HEK293 (cell line): Measurements from ENCODE around the gene UBE2M.

Experiments
- CTCF ChIA-PET: fragments of 350-600 bp; formaldehyde crosslinking; extraction: SDS; loops from one replicate; lab custom pipeline; 2021; ENCODE audit warnings: antibody characterized with exemption; lab: Yijun Ruan, JAX
- POLR2A ChIA-PET: fragments of 300-600 bp; formaldehyde crosslinking; extraction: SDS; loops from one replicate; lab custom pipeline; 2020; ENCODE audit warnings: antibody characterized with exemption, inconsistent platforms; lab: Yijun Ruan, JAX
- H3K27ac ChIP-seq: fragments of 200-500 bp; sonication (Bioruptor generic); 2 replicates; pipeline ENCODE4 v1.5.1; 2014; ENCODE audit warnings: low read depth, low read length, control low read depth, inconsistent platforms; ENCODE audit errors: extremely low read depth
- H3K36me3 ChIP-seq, 2 experiments: fragments of 200-500 bp in 1 of 2; sonication (Bioruptor generic) in 1 of 2; 1 replicate in 1 of 2; 2 replicates in 1 of 2; pipeline ENCODE4 v1.5.1; 2014 to 2017; ENCODE audit warnings: inconsistent platforms in 2 of 2, low read length in 2 of 2; ENCODE audit not compliant: control insufficient read depth in 2 of 2, insufficient read depth in 1 of 2
- H3K4me1 ChIP-seq: fragments of 200-500 bp; sonication (Bioruptor generic); 2 replicates; pipeline ENCODE4 v1.5.1; 2014; ENCODE audit warnings: mild to moderate bottlenecking, low read length, inconsistent platforms; ENCODE audit not compliant: control insufficient read depth, insufficient read depth
- H3K4me3 ChIP-seq: 2 replicates; pipeline ENCODE4 v1.5.1; 2011; ENCODE audit warnings: low read depth, mild to moderate bottlenecking, control low read depth, low read length, moderate library complexity
- H3K9me3 ChIP-seq: fragments of 200-500 bp; sonication (Bioruptor generic); 2 replicates; pipeline ENCODE4 v1.5.1; 2014; ENCODE audit warnings: low read depth, low read length, inconsistent platforms; ENCODE audit not compliant: control insufficient read depth, insufficient read depth
- BCL11A ChIP-seq: fragments of 450-650 bp; formaldehyde crosslinking; IDR thresholded peaks from 2 replicates; pipeline ENCODE4 v1.5.1; 2016; ENCODE audit warnings: low read depth, missing biosample characterization, missing genetic modification characterization
- EGR2 ChIP-seq: fragments of 450-650 bp; formaldehyde crosslinking; IDR thresholded peaks from 2 replicates; pipeline ENCODE4 v1.5.1; 2016; ENCODE audit warnings: low read depth, missing biosample characterization, missing genetic modification characterization
- MEIS1 ChIP-seq: sonication (generic); formaldehyde crosslinking; IDR thresholded peaks from 2 replicates; pipeline ENCODE4 v1.8.1; 2022; ENCODE audit warnings: missing genetic modification reagents, mild to moderate bottlenecking, borderline replicate concordance
- PRDM10 ChIP-seq: fragments of 450-650 bp; formaldehyde crosslinking; IDR thresholded peaks from 2 replicates; pipeline ENCODE4 v1.5.1; 2016; ENCODE audit warnings: missing biosample characterization, missing genetic modification characterization
- RBAK ChIP-seq: fragments of 450-650 bp; formaldehyde crosslinking; IDR thresholded peaks from 2 replicates; pipeline ENCODE4 v1.5.1; 2016; ENCODE audit warnings: missing biosample characterization, missing genetic modification characterization
- TRIM28 ChIP-seq: IDR thresholded peaks from 2 replicates; pipeline ENCODE4 v1.6.1; 2011; ENCODE audit warnings: low read length, control low read depth, borderline replicate concordance
- ZBTB17 ChIP-seq: fragments of 450-650 bp; formaldehyde crosslinking; IDR thresholded peaks from 2 replicates; pipeline ENCODE4 v1.5.1; 2016; ENCODE audit warnings: missing biosample characterization, missing genetic modification characterization
- ZBTB48 ChIP-seq: fragments of 450-650 bp; formaldehyde crosslinking; IDR thresholded peaks from 2 replicates; pipeline ENCODE4 v1.5.1; 2016; ENCODE audit warnings: missing biosample characterization, missing genetic modification characterization
- ZNF16 ChIP-seq: fragments of 450-650 bp; formaldehyde crosslinking; IDR thresholded peaks from 2 replicates; pipeline ENCODE4 v1.5.1; 2016; ENCODE audit warnings: low read depth, missing biosample characterization, missing genetic modification characterization
- ZNF19 ChIP-seq: fragments of 450-650 bp; formaldehyde crosslinking; IDR thresholded peaks from 2 replicates; pipeline ENCODE4; 2016; ENCODE audit warnings: missing biosample characterization, missing genetic modification characterization, low read depth
- ZNF416 ChIP-seq: fragments of 450-650 bp; formaldehyde crosslinking; IDR thresholded peaks from 2 replicates; pipeline ENCODE4 v1.5.1; 2016; ENCODE audit warnings: missing biosample characterization, missing genetic modification characterization
- ZNF514 ChIP-seq: fragments of 450-650 bp; formaldehyde crosslinking; IDR thresholded peaks from 2 replicates; pipeline ENCODE4 v1.5.1; 2016; ENCODE audit warnings: missing biosample characterization, missing genetic modification characterization
- ZNF654 ChIP-seq: fragments of 450-650 bp; formaldehyde crosslinking; IDR thresholded peaks from 2 replicates; pipeline ENCODE4 v1.5.1; 2016; ENCODE audit warnings: low read depth, missing biosample characterization, missing genetic modification characterization
- ZNF677 ChIP-seq: fragments of 450-650 bp; IDR thresholded peaks from 2 replicates; pipeline ENCODE4 v1.5.0; 2018; ENCODE audit warnings: missing biosample characterization, mild to moderate bottlenecking, missing genetic modification characterization, moderate library complexity
- ZNF777 ChIP-seq: fragments of 450-650 bp; formaldehyde crosslinking; IDR thresholded peaks from 2 replicates; pipeline ENCODE4 v1.5.1; 2017; ENCODE audit warnings: missing biosample characterization, missing genetic modification characterization, borderline replicate concordance
- ZNF791 ChIP-seq: fragments of 450-650 bp; formaldehyde crosslinking; IDR thresholded peaks from 2 replicates; pipeline ENCODE4 v1.5.1; 2016; ENCODE audit warnings: missing biosample characterization, missing genetic modification characterization
- ZSCAN16 ChIP-seq: fragments of 450-650 bp; formaldehyde crosslinking; IDR thresholded peaks from 2 replicates; pipeline ENCODE4 v1.5.1; 2016; ENCODE audit warnings: missing biosample characterization, missing genetic modification characterization
- ZSCAN23 ChIP-seq: fragments of 450-650 bp; formaldehyde crosslinking; IDR thresholded peaks from 2 replicates; pipeline ENCODE4 v1.5.1; 2016; ENCODE audit warnings: missing biosample characterization, missing genetic modification characterization
- TF ChIP-seq, protein P1 (sequence below): fragments of 450-650 bp; formaldehyde crosslinking; IDR thresholded peaks from 2 replicates; pipeline ENCODE4 v1.5.1; 2016; ENCODE audit warnings: missing biosample characterization, missing genetic modification characterization
- TF ChIP-seq, protein P2 (sequence below): fragments of 450-650 bp; formaldehyde crosslinking; IDR thresholded peaks from 2 replicates; pipeline ENCODE4 v1.5.1; 2016; ENCODE audit warnings: missing biosample characterization, missing genetic modification characterization

Gene UBE2M

GRCh38 chr19:58515259-58515658 lies 43.2 kb downstream of the UBE2M start:
- H3K9me3 ChIP-seq: no peaks in the 10 kb centered on the region
- ChIA-PET CTCF (no interaction called here), POLR2A (interaction anchor here (1.1 kb wide), 1 partner anchor 40 kb away, joined by 4 read pairs; the partner anchor contains the start of gene CHMP2A)
- TF ChIP-seq ZNF16 (tag by site-specific recombination) (no peak), PRDM10 (tag by site-specific recombination) (no peak), ZSCAN23 (no peak), ZSCAN16 (tag by site-specific recombination) (no peak), ZNF777 (no peak), BCL11A (no peak), ZNF654 (tag by site-specific recombination) (no peak), ZNF416 (no peak), ZNF19 (no peak), TRIM28 (no peak), EGR2 (tag by site-specific recombination) (no peak), ZNF677 (tag by site-specific recombination) (no peak), RBAK (tag by site-specific recombination) (no peak), ZBTB17 (tag by site-specific recombination) (no peak), ZNF791 (tag by site-specific recombination) (no peak), MEIS1 (CRISPR knock-in tag) (no peak), ZBTB48 (no peak)
- TF ChIP-seq, protein P1, sequence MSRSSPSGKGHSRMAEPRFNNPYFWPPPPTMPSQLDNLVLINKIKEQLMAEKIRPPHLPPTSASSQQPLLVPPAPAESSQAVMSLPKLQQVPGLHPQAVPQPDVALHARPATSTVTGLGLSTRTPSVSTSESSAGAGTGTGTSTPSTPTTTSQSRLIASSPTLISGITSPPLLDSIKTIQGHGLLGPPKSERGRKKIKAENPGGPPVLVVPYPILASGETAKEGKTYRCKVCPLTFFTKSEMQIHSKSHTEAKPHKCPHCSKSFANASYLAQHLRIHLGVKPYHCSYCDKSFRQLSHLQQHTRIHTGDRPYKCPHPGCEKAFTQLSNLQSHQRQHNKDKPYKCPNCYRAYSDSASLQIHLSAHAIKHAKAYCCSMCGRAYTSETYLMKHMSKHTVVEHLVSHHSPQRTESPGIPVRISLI (tag by site-specific recombination): no peak
- H3K36me3 ChIP-seq: peaks cover 0 to 27% of the 10 kb centered on the region in 2 experiments; a peak in 1 of 3 replicates
- H3K27ac ChIP-seq: no peak overlapping the region
- H3K4me3 ChIP-seq: no peak overlapping the region
- H3K4me1 ChIP-seq: 0 out of 2 replicates have a peak, but pooled peaks cover 6% of the 10 kb centered on the region

GRCh38 chr19:58514564-58515022 lies 43.8 kb downstream of the UBE2M start:
- Histone ChIP-seq H3K4me3 (no peak overlapping the region), H3K27ac (no peak overlapping the region), H3K36me3 (peaks cover 0 to 27% of the 10 kb centered on the region in 2 experiments; a peak in 1 of 3 replicates), H3K9me3 (no peaks in the 10 kb centered on the region), H3K4me1 (0 out of 2 replicates have a peak, but pooled peaks cover 6% of the 10 kb centered on the region)
- TF ChIP-seq, protein P2, sequence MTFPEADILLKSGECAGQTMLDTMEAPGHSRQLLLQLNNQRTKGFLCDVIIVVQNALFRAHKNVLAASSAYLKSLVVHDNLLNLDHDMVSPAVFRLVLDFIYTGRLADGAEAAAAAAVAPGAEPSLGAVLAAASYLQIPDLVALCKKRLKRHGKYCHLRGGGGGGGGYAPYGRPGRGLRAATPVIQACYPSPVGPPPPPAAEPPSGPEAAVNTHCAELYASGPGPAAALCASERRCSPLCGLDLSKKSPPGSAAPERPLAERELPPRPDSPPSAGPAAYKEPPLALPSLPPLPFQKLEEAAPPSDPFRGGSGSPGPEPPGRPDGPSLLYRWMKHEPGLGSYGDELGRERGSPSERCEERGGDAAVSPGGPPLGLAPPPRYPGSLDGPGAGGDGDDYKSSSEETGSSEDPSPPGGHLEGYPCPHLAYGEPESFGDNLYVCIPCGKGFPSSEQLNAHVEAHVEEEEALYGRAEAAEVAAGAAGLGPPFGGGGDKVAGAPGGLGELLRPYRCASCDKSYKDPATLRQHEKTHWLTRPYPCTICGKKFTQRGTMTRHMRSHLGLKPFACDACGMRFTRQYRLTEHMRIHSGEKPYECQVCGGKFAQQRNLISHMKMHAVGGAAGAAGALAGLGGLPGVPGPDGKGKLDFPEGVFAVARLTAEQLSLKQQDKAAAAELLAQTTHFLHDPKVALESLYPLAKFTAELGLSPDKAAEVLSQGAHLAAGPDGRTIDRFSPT (tag by site-specific recombination): peak; percentile 28; the same call in 1 of the 2 replicates
- no peak for TF ChIP-seq ZNF514 (tag by site-specific recombination)
- CTCF ChIA-PET: no interaction called here
- POLR2A ChIA-PET: interaction anchor here (1.1 kb wide), 1 partner anchor 40 kb away, joined by 4 read pairs; the partner anchor contains the start of gene CHMP2A
